ENCODE results near the gene TGFA.

GRCh38 chr2:70565039-70565731, 11.6 kb upstream of the TGFA start:
- TF ChIP-seq CTCF (IDR thresholded peaks at IDR 0.05) (no peak), POLR2AphosphoS5 (IDR thresholded peaks at IDR 0.05) (no peak), POLR2A (IDR thresholded peaks at IDR 0.05) (no peak)
